Measurements from ENCODE around the gene TM4SF4.

TM4SF4 gene

GRCh38 chr3:149535333-149535685 is 60.8 kb downstream of the TM4SF4 start:
- Histone ChIP-seq H3K9me3 (ENCODE audit: insufficient read depth, low read length) (no peaks in the 10 kb centered on the region), H3K4me3 (ENCODE audit: insufficient read depth, low read length, poor library complexity, severe bottlenecking) (no peak overlapping the region), H3K4me2 (ENCODE audit: low read depth, low read length, poor library complexity, severe bottlenecking) (no peak overlapping the region), H3K79me2 (ENCODE audit: insufficient read depth, low read length) (no peaks in the 10 kb centered on the region), H3K27ac (ENCODE audit: low read depth, low read length) (no peak overlapping the region), H3F3A (ENCODE audit: insufficient read depth) (no peaks in the 10 kb centered on the region), H3K9ac (ENCODE audit: low read length) (no peak overlapping the region), H3K27me3 (ENCODE audit: low read length) (no peaks in the 10 kb centered on the region), H3K36me3 (ENCODE audit: low read length) (no peaks in the 10 kb centered on the region), H2AFZ (ENCODE audit: low read depth, low read length, severe bottlenecking) (no peak overlapping the region), H3K9me2 (replicated peaks; ENCODE audit: insufficient read depth, low read length) (no peaks in the 10 kb centered on the region), H4K20me1 (ENCODE audit: low read depth, low read length) (no peaks in the 10 kb centered on the region)
- no peak for TF ChIP-seq EZH2phosphoT487 (conservative IDR thresholded peaks at IDR 0.05; ENCODE audit: low read length)
- no peak for TF ChIP-seq CTCF (IDR thresholded peaks at IDR 0.05; ENCODE audit: insufficient read depth, low read length, poor library complexity, severe bottlenecking)

GRCh38 chr3:149536429-149536828 is 61.9 kb downstream of the TM4SF4 start:
- Histone ChIP-seq H3K4me2 (ENCODE audit: low read depth, low read length, poor library complexity, severe bottlenecking) (no peak overlapping the region), H3K9me3 (ENCODE audit: insufficient read depth, low read length) (no peaks in the 10 kb centered on the region), H3K36me3 (ENCODE audit: low read length) (no peaks in the 10 kb centered on the region), H3K9me2 (replicated peaks; ENCODE audit: insufficient read depth, low read length) (no peaks in the 10 kb centered on the region), H3K27me3 (ENCODE audit: low read length) (no peaks in the 10 kb centered on the region), H4K20me1 (ENCODE audit: low read depth, low read length) (no peaks in the 10 kb centered on the region), H3K79me2 (ENCODE audit: insufficient read depth, low read length) (no peaks in the 10 kb centered on the region), H2AFZ (ENCODE audit: low read depth, low read length, severe bottlenecking) (no peak overlapping the region), H3K9ac (ENCODE audit: low read length) (no peak overlapping the region), H3F3A (ENCODE audit: insufficient read depth) (no peaks in the 10 kb centered on the region), H3K4me3 (ENCODE audit: insufficient read depth, low read length, poor library complexity, severe bottlenecking) (no peak overlapping the region), H3K27ac (ENCODE audit: low read depth, low read length) (no peak overlapping the region)
- TF ChIP-seq CTCF (IDR thresholded peaks at IDR 0.05; ENCODE audit: insufficient read depth, low read length, poor library complexity, severe bottlenecking): no peak
- no peak for TF ChIP-seq EZH2phosphoT487 (conservative IDR thresholded peaks at IDR 0.05; ENCODE audit: low read length)

GRCh38 chr3:149538371-149538770 is 63.9 kb downstream of the TM4SF4 start:
- Histone ChIP-seq H3K4me3 (ENCODE audit: insufficient read depth, low read length, poor library complexity, severe bottlenecking) (no peak overlapping the region), H4K20me1 (ENCODE audit: low read depth, low read length) (no peaks in the 10 kb centered on the region), H3K9me2 (replicated peaks; ENCODE audit: insufficient read depth, low read length) (no peaks in the 10 kb centered on the region), H3K79me2 (ENCODE audit: insufficient read depth, low read length) (no peaks in the 10 kb centered on the region), H3F3A (ENCODE audit: insufficient read depth) (no peaks in the 10 kb centered on the region), H3K27me3 (ENCODE audit: low read length) (no peaks in the 10 kb centered on the region), H2AFZ (ENCODE audit: low read depth, low read length, severe bottlenecking) (no peak overlapping the region), H3K9me3 (ENCODE audit: insufficient read depth, low read length) (no peaks in the 10 kb centered on the region), H3K36me3 (ENCODE audit: low read length) (no peaks in the 10 kb centered on the region), H3K4me2 (ENCODE audit: low read depth, low read length, poor library complexity, severe bottlenecking) (no peak overlapping the region), H3K9ac (ENCODE audit: low read length) (no peak overlapping the region), H3K27ac (ENCODE audit: low read depth, low read length) (no peak overlapping the region)
- TF ChIP-seq CTCF (IDR thresholded peaks at IDR 0.05; ENCODE audit: insufficient read depth, low read length, poor library complexity, severe bottlenecking) (no peak), EZH2phosphoT487 (conservative IDR thresholded peaks at IDR 0.05; ENCODE audit: low read length) (no peak)

- no peaks in the 10 kb centered on the region for H3K79me2 ChIP-seq (ENCODE audit: insufficient read depth, low read length)
- H3K27ac ChIP-seq (ENCODE audit: low read depth, low read length): no peak overlapping the region
These were observed 66.6 kb downstream of the TM4SF4 start for GRCh38 chr3:149541091-149541491.

More at GRCh38 chr3:149541091-149541491, 66.6 kb downstream of the TM4SF4 start:
- H3K36me3 ChIP-seq (ENCODE audit: low read length): no peaks in the 10 kb centered on the region
- H2AFZ ChIP-seq (ENCODE audit: low read depth, low read length, severe bottlenecking): no peak overlapping the region
- H3K27me3 ChIP-seq (ENCODE audit: low read length): 0 out of 2 replicates have a peak, but pooled peaks cover 4% of the 10 kb centered on the region
- H3K9ac ChIP-seq (ENCODE audit: low read length): no peak overlapping the region
- no peaks in the 10 kb centered on the region for H3K9me2 ChIP-seq (replicated peaks; ENCODE audit: insufficient read depth, low read length)
- no peaks in the 10 kb centered on the region for H3K9me3 ChIP-seq (ENCODE audit: insufficient read depth, low read length)
- H3K4me3 ChIP-seq (ENCODE audit: insufficient read depth, low read length, poor library complexity, severe bottlenecking): no peak overlapping the region
- H4K20me1 ChIP-seq (ENCODE audit: low read depth, low read length): no peaks in the 10 kb centered on the region
- TF ChIP-seq EZH2phosphoT487 (conservative IDR thresholded peaks at IDR 0.05; ENCODE audit: low read length): no peak
- TF ChIP-seq CTCF (IDR thresholded peaks at IDR 0.05; ENCODE audit: insufficient read depth, low read length, poor library complexity, severe bottlenecking): no peak
- no peaks in the 10 kb centered on the region for H3F3A ChIP-seq (ENCODE audit: insufficient read depth)
- no peak overlapping the region for H3K4me2 ChIP-seq (ENCODE audit: low read depth, low read length, poor library complexity, severe bottlenecking)

All from SU-DHL-6 (cell line).